SW 1271 (cell line): ENCODE measurements around the gene TALDO1.
A peak's percentile ranks its signal among the peaks of the same experiment; 100 is the strongest.
"Not testable (repeated sequence)": the region's sequence is repeated elsewhere in the genome, so short reads cannot be mapped to it uniquely, and the experiment has no call there.

Experiments
- DNase-seq, 2 experiments: peaks; one replicate each; lab custom pipeline; 2025; lab: John Stamatoyannopoulos, UW

TALDO1 gene

GRCh38 chr11:737366-737765 lies 9.9 kb upstream of the TALDO1 start:
- no peak for DNase-seq

- DNase-seq: not testable (repeated sequence)
Observed at GRCh38 chr11:737899-738298, 9.4 kb upstream of the TALDO1 start.

GRCh38 chr11:742156-742546 lies 5.1 kb upstream of the TALDO1 start:
- DNase-seq: no peak

GRCh38 chr11:742571-743201 lies 4.6 kb upstream of the TALDO1 start:
- DNase-seq: no peak

- DNase-seq: no peak
Observed at GRCh38 chr11:745428-745827, 1.8 kb upstream of the TALDO1 start.

- DNase-seq: peak in 1 of 2 experiments; percentile 23
Observed at GRCh38 chr11:746289-747157, 741 bp upstream of the TALDO1 start.

GRCh38 chr11:748007-748359 lies 719 bp downstream of the TALDO1 start:
- DNase-seq: no peak

GRCh38 chr11:749731-750130 lies 2.5 kb downstream of the TALDO1 start:
- DNase-seq: no peak

- DNase-seq: no peak
Observed at GRCh38 chr11:760236-760635, 13.0 kb downstream of the TALDO1 start.

GRCh38 chr11:761526-762108 lies 14.4 kb downstream of the TALDO1 start:
- DNase-seq: no peak

- peak; percentile 31 to 43 for DNase-seq
Observed at GRCh38 chr11:762421-763072, 15.3 kb downstream of the TALDO1 start.

- DNase-seq: no peak
Observed at GRCh38 chr11:763073-763463, 15.8 kb downstream of the TALDO1 start.

- DNase-seq: no peak
Observed at GRCh38 chr11:763549-764321, 16.5 kb downstream of the TALDO1 start.

GRCh38 chr11:764322-765024 lies 17.2 kb downstream of the TALDO1 start:
- DNase-seq: no peak

- DNase-seq: peak in 1 of 2 experiments; percentile 25
Observed at GRCh38 chr11:765025-765801, 17.9 kb downstream of the TALDO1 start.

- DNase-seq: no peak
Observed at GRCh38 chr11:765802-766091, 18.5 kb downstream of the TALDO1 start.

- DNase-seq: no peak
Observed at GRCh38 chr11:766106-766935, 19.1 kb downstream of the TALDO1 start.

- DNase-seq: no peak
Observed at GRCh38 chr11:766936-767210, 19.6 kb downstream of the TALDO1 start.

GRCh38 chr11:767238-767637 lies 20.0 kb downstream of the TALDO1 start:
- DNase-seq: no peak
